Ovary (tissue), 3 donors: ENCODE results near the gene CDK15.

Experiments
- EP300 ChIP-seq: sonication (generic); formaldehyde crosslinking; IDR thresholded peaks from one replicate; pipeline ENCODE4 v1.6.1; 2017; ENCODE audit warnings: antibody characterized with exemption
- POLR2A ChIP-seq: fragments of 450-650 bp; IDR thresholded peaks from one replicate; pipeline ENCODE4 v1.6.1; 2017; ENCODE audit warnings: antibody characterized with exemption, mild to moderate bottlenecking, moderate library complexity
- TF ChIP-seq, protein P1 (sequence below), 3 donors: fragments of 450-650 bp in 2 of 3; fragments of 200-600 bp in 1 of 3; IDR thresholded peaks; one replicate each; pipeline versions ENCODE4 v1.5.1 to v1.8.0; 2016 to 2022; ENCODE audit warnings: antibody characterized with exemption in 3 of 3, mild to moderate bottlenecking in 1 of 3
- donor health status: DM: no; HTN: no; CAD: no.

DNA sequence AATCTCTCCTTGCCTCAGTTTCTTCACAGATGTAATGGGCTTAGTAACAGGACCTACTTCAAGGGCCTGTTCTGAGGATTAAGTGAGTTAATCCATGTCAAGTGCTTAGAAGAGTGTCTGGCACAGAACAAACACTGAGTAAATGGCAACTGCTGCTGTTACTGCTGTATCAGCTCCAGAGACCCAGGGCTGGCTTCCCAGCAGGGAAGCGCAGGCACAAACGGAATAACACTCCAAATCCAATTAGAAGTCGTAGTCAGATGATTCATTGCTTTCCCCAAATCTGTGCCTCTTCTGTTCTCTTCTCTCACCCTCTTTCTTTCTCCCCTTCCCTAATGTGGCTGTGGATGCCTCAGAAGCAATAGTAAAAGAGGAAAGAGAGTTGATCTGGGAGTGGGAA lies 126.2 kb downstream of the CDK15 start:
- TF ChIP-seq, protein P1, sequence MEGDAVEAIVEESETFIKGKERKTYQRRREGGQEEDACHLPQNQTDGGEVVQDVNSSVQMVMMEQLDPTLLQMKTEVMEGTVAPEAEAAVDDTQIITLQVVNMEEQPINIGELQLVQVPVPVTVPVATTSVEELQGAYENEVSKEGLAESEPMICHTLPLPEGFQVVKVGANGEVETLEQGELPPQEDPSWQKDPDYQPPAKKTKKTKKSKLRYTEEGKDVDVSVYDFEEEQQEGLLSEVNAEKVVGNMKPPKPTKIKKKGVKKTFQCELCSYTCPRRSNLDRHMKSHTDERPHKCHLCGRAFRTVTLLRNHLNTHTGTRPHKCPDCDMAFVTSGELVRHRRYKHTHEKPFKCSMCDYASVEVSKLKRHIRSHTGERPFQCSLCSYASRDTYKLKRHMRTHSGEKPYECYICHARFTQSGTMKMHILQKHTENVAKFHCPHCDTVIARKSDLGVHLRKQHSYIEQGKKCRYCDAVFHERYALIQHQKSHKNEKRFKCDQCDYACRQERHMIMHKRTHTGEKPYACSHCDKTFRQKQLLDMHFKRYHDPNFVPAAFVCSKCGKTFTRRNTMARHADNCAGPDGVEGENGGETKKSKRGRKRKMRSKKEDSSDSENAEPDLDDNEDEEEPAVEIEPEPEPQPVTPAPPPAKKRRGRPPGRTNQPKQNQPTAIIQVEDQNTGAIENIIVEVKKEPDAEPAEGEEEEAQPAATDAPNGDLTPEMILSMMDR (IDR thresholded peaks at IDR 0.05): no peak
- TF ChIP-seq POLR2A: no peak
- no peak for TF ChIP-seq EP300
